Upper lobe of left lung (tissue), 6 donors: ENCODE results near the gene NEFH. TPM values are rescaled to one million over a fixed set of nuclear protein-coding genes. Genes with fewer than 3 reads are reported as not detected.
A peak's percentile ranks its signal among the peaks of the same experiment; 100 is the strongest.
"Not testable (repeated sequence)": the region's sequence is repeated elsewhere in the genome, so short reads cannot be mapped to it uniquely, and the experiment has no call there.

Source experiments
- ATAC-seq, 2 donors: fragments of 200-7000 bp; cut with Tn5 transposase; one replicate each; pipeline ENCODE4 v1.9.1; 2022; ENCODE audit warnings: mild to moderate bottlenecking in 2 of 2, moderate library complexity in 2 of 2; ENCODE audit not compliant: low FRiP score in 2 of 2
- DNase-seq, 2 donors: peaks; one replicate each; pipeline ENCODE4 v3.0.0-alpha.2; 2019 to 2020
- H3K27ac ChIP-seq, 4 donors: fragments of 200-600 bp; sonication (generic); one replicate each; pipeline ENCODE4 v1.5.1; 2016 to 2019
- H3K27me3 ChIP-seq, 4 donors: fragments of 200-600 bp; sonication (generic); one replicate each; pipeline ENCODE4 v1.5.1; 2017 to 2019
- H3K36me3 ChIP-seq, 4 donors: fragments of 200-600 bp; sonication (generic); one replicate each; pipeline ENCODE4 v1.5.1; 2016 to 2019
- H3K4me1 ChIP-seq, 4 donors: fragments of 200-600 bp; sonication (generic); one replicate each; pipeline ENCODE4 v1.5.1; 2018 to 2019
- H3K4me3 ChIP-seq, 4 donors: fragments of 200-600 bp; sonication (generic); one replicate each; pipeline ENCODE4 v1.5.1; 2017 to 2019; ENCODE audit warnings: mild to moderate bottlenecking in 2 of 4, moderate library complexity in 1 of 4
- H3K9me3 ChIP-seq, 4 donors: fragments of 200-600 bp; sonication (generic); one replicate each; pipeline ENCODE4 v1.5.1; 2018 to 2019
- CTCF ChIP-seq, 6 experiments: fragments of 450-650 bp in 4 of 6; fragments of 200-600 bp in 2 of 6; sonication (generic) in 2 of 6; IDR thresholded peaks; one replicate each; pipeline ENCODE4 v1.5.1; 2016 to 2019; ENCODE audit warnings: antibody characterized with exemption in 6 of 6
- EP300 ChIP-seq, 4 donors: sonication (generic); formaldehyde crosslinking; IDR thresholded peaks; one replicate each; pipeline ENCODE4 v1.5.1; 2017; ENCODE audit warnings: antibody characterized with exemption in 4 of 4, control low read depth in 2 of 4
- POLR2A ChIP-seq, 4 donors: fragments of 450-650 bp; IDR thresholded peaks; one replicate each; pipeline ENCODE4 v1.5.1; 2016 to 2017; ENCODE audit warnings: antibody characterized with exemption in 4 of 4, mild to moderate bottlenecking in 2 of 4
- POLR2AphosphoS5 ChIP-seq, 2 donors: sonication (generic); formaldehyde crosslinking; IDR thresholded peaks; one replicate each; pipeline ENCODE4 v1.5.1; 2017; ENCODE audit warnings: antibody characterized with exemption in 2 of 2
- WGBS, 2 donors: methylation state at CpG; one replicate each; pipeline ENCODE4 v1.1.5; 2017 to 2018; 5-methylcytosine and 5-hydroxymethylcytosine counted together
- total RNA-seq, 6 donors: library from RNA; depleted of rRNA in 4 of 6; stranded (reverse); fragments of >200 nt in 4 of 6; gene quantifications; one replicate each; pipeline versions ENCODE4 v1.1.0 to v1.2.1, GENCODE V29; 2016 to 2021
- donor health status: DM: no; HTN: no; CAD: no; lungs with moderate emphysema.
- donor health status: DM: no; HTN: yes; CAD: no; lungs with severe emphysema.

Gene NEFH
- under 1 TPM in 3 of 6 donors, not detected in 3; 0.26 to 0.94 (median 0.46) TPM for total RNA-seq

DNA sequence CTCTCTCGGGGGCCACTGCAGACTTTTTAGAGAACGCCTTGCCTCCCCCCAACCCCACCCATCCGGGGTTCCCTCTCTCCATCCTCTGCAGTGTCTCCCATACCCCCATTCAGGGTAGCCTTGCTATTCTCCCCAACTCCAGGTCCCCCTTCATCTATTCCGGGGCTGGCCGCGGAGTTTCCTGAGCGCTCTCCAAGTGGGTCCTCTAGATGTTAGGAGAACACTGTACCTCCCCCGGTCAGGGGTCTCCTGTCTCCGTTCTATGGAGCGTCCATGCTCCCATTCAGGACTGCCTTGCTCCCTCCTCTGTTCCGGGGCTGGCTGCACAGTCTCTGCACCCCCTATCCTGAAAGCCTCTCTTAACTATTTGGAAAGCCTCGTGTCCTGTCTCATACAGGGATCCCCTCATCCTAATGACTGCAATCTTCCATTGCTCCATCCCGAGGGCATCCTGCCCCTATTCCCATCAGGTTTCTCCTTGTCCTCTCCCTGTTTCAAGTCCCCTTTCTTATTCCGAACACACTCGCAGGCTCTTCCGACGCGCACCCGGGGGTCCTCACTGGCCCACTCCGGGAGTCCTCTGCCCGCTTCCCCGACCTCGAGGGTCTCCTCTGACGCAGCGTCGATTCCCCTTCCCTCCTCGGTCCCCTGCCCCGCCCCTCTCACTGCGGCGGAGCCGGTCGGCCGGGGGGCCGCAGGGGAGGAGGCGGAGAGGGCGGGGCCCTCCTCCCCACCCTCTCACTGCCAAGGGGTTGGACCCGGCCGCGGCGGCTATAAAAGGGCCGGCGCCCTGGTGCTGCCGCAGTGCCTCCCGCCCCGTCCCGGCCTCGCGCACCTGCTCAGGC, at the start of gene NEFH:
Gene NEFH, plus strand, starts transcription at position 802 of the 845 bp plus-strand sequence. CDS start 45 bp downstream, outside the sequence.
- Histone ChIP-seq H3K36me3 (no peaks in the 10 kb centered on the region), H3K27ac (no peak within 1 kb of the TSS), H3K9me3 (no peaks in the 10 kb centered on the region), H3K27me3 (peaks cover 4 to 35% (median 25%) of the 10 kb centered on the region in 4 donors), H3K4me3 (peak within 1 kb of the TSS in 3 of 4 donors; percentile 11 to 39 (median 30)), H3K4me1 (peaks cover 11 to 22% (median 16%) of the 10 kb centered on the region in 4 donors)
- DNase-seq (no peak), ATAC-seq (peak in 1 of 2 donors; percentile 24)
- TF ChIP-seq EP300 (IDR thresholded peaks at IDR 0.05) (no peak), POLR2AphosphoS5 (IDR thresholded peaks at IDR 0.05) (no peak)
- WGBS, 2 donors = 9 to 18% methylated on average over 22 to 29 of the region's 48 CpGs

GRCh38 chr22:29431986-29432385, 48.0 kb upstream of the NEFH start:
- no peak overlapping the region for H3K4me3 ChIP-seq
- peaks cover 0 to 4% (median 0%) of the 10 kb centered on the region in 4 donors for H3K4me1 ChIP-seq
- peak in 1 of 2 donors; percentile 54 for DNase-seq
- ATAC-seq = no peak
- H3K27ac ChIP-seq = no peak overlapping the region
- TF ChIP-seq EP300 (IDR thresholded peaks at IDR 0.05) (no peak), POLR2A (IDR thresholded peaks at IDR 0.05) (no peak), POLR2AphosphoS5 (IDR thresholded peaks at IDR 0.05) (no peak), CTCF (IDR thresholded peaks at IDR 0.05) (no peak)
- 46 to 48% methylated on average over 5 of the region's 5 CpGs for WGBS, 2 donors
- H3K36me3 ChIP-seq = no peaks in the 10 kb centered on the region
- H3K9me3 ChIP-seq = no peaks in the 10 kb centered on the region
- no peaks in the 10 kb centered on the region for H3K27me3 ChIP-seq

DNA sequence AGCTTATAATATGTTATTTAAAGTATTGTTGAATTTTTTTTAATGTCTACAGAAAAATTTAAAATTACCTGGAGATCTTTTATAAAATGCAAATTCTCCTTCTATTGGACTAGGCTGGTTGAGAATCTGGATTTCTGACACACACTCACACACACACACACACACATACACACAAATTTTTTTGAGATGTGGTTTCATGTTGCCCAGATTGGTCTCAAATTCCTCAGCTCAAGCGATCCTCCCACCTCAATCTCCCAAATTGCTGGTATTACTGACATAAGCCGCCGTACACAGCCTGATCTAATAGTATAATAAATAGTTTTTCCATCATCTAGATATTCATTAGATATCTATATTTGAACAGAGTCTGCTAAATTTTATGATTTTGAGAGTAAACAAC, 46.2 kb upstream of the NEFH start:
- no peak overlapping the region for H3K4me3 ChIP-seq
- no peak overlapping the region for H3K27ac ChIP-seq
- peaks cover 0 to 4% (median 0%) of the 10 kb centered on the region in 4 donors for H3K4me1 ChIP-seq
- no peaks in the 10 kb centered on the region for H3K27me3 ChIP-seq
- H3K9me3 ChIP-seq = no peaks in the 10 kb centered on the region
- DNase-seq (no peak), ATAC-seq (no peak)
- WGBS, 2 donors = 95 to 97% methylated on average over 3 of the region's 3 CpGs
- H3K36me3 ChIP-seq = no peaks in the 10 kb centered on the region
- TF ChIP-seq EP300 (IDR thresholded peaks at IDR 0.05) = no peak
- no peak for TF ChIP-seq POLR2A (IDR thresholded peaks at IDR 0.05)
- no peak for TF ChIP-seq POLR2AphosphoS5 (IDR thresholded peaks at IDR 0.05)

DNA sequence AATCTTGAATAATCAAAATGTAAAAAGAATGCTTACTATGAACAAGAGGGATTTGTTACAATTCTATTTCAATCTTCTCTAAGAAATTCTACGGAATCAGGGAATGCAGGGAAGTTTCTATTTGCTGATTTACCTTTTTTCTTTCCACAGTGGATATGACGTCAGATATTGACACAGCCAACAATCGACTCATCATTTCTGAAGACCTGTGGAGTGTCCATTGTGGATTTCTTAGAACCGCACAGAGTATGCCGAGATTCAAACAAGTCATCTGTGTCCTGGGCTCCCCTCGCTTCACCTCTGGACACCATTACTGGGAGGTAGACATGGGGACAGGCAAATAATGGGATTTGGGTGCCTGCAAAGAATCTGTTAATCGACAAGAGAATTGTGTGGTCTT, 45.7 kb upstream of the NEFH start:
- TF ChIP-seq EP300 (IDR thresholded peaks at IDR 0.05) = no peak
- TF ChIP-seq POLR2AphosphoS5 (IDR thresholded peaks at IDR 0.05) = no peak
- no peak for TF ChIP-seq CTCF (IDR thresholded peaks at IDR 0.05)
- TF ChIP-seq POLR2A (IDR thresholded peaks at IDR 0.05) = no peak
- Histone ChIP-seq H3K27me3 (no peaks in the 10 kb centered on the region), H3K4me1 (peaks cover 0 to 4% (median 0%) of the 10 kb centered on the region in 4 donors), H3K9me3 (no peaks in the 10 kb centered on the region), H3K27ac (no peak overlapping the region), H3K4me3 (no peak overlapping the region), H3K36me3 (no peaks in the 10 kb centered on the region)
- ATAC-seq (no peak), DNase-seq (no peak)
- WGBS, 2 donors = 88 to 89% methylated on average over 7 of the region's 7 CpGs

DNA sequence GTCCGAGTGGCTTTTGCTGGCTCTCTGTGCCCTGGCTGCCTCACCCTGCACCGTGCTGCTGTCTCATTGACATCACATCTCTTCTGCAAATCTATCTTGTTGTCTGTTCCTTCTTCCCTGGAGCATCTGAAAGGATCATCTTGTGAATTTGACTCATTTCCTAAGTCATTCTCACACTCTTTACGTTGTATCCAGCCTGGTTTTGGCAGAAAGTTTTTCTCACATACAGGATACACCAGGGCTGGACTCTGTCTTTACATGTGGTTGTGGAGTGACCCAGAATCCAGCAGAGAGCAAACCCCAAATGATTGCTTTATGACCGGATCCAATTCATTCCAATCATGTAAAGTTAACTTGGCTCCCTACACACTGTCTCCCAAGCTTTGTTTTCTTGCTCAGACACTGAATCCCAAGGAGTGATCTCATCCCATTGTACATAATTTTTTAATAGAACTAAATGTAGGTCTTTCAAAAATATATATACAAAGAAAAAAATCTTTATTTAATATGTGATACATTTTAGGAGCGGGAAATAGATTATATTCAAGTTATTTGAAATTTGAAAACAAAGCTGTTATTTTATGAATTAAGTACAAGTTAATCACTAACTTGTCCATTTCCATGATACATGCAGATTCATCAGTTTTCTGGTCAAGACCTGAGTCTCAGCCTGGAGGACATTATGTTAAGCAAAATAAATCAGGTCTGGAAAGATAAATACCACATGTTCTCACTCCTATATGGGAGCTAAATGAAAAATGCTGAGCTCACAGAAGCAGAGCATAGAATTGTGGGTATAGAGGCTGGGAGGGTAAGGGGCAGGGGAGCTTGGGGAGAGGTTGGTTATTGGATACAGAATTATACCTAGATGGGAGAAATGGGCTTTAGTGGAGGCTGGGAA, 44.5 kb upstream of the NEFH start:
- Histone ChIP-seq H3K27me3 (no peaks in the 10 kb centered on the region), H3K4me1 (peaks cover 0 to 4% (median 0%) of the 10 kb centered on the region in 4 donors), H3K36me3 (no peaks in the 10 kb centered on the region), H3K9me3 (no peaks in the 10 kb centered on the region), H3K4me3 (no peak overlapping the region), H3K27ac (no peak overlapping the region)
- DNase-seq (no peak), ATAC-seq (no peak)
- TF ChIP-seq POLR2AphosphoS5 (IDR thresholded peaks at IDR 0.05) = no peak
- TF ChIP-seq EP300 (IDR thresholded peaks at IDR 0.05) = no peak
- no peak for TF ChIP-seq POLR2A (IDR thresholded peaks at IDR 0.05)
- no peak for TF ChIP-seq CTCF (IDR thresholded peaks at IDR 0.05)
- 77 to 81% methylated on average over 5 of the region's 5 CpGs for WGBS, 2 donors

DNA sequence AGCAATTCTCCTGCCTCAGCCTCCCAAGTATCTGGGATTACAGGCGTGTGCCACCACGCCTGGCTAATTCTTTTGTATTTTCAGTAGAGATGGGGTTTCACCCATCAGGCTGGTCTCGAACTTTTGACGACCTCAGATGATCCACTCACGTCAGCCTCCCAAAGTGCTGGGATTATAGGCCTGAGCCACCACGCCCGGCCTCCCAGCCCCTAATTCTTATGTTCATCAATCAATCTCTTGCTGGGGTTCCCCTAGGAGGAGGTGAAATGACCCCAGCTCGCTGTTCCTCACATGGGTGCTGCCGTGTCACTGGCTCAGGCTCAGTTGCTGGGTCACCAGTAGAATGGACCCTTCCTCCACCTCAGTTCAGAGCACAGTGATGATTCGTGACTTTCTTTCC, 41.7 kb upstream of the NEFH start, which contains the start of gene RFPL1:
Gene RFPL1, plus strand, starts transcription at position 301 of the 400 bp plus-strand sequence.
- not testable (repeated sequence) for H3K27me3 ChIP-seq, H3K9me3 ChIP-seq, H3K36me3 ChIP-seq, H3K27ac ChIP-seq, H3K4me1 ChIP-seq, ATAC-seq, H3K4me3 ChIP-seq, DNase-seq
- WGBS, 2 donors = 94 to 98% methylated on average over 10 of the region's 10 CpGs
